D341Med (cell line): Measurements from ENCODE around the gene SLC51B.
"Not testable (repeated sequence)": the region's sequence is repeated elsewhere in the genome, so short reads cannot be mapped to it uniquely, and the experiment has no call there.

ENCODE experiments used
- DNase-seq: peaks from one replicate; pipeline ENCODE4 v3.0.0; 2012; ENCODE audit warnings: low spot score

SLC51B gene

GRCh38 chr15:65084500-65085206 lies 39.5 kb downstream of the SLC51B start:
- DNase-seq: no peak

- DNase-seq: no peak
Measured at GRCh38 chr15:65085207-65085753, 40.1 kb downstream of the SLC51B start.

GRCh38 chr15:65085990-65086679 lies 40.9 kb downstream of the SLC51B start:
- DNase-seq: no peak

GRCh38 chr15:65086680-65087111 lies 41.5 kb downstream of the SLC51B start:
- DNase-seq: peak; percentile 72

GRCh38 chr15:65087411-65087810 lies 42.2 kb downstream of the SLC51B start:
- DNase-seq: no peak

- DNase-seq: no peak
Measured at GRCh38 chr15:65087873-65088642, 42.9 kb downstream of the SLC51B start.

- DNase-seq: no peak
Measured at GRCh38 chr15:65088643-65089021, 43.4 kb downstream of the SLC51B start.

GRCh38 chr15:65089206-65089824 lies 44.1 kb downstream of the SLC51B start:
- no peak for DNase-seq

- no peak for DNase-seq
Measured at GRCh38 chr15:65091946-65092770, 47.0 kb downstream of the SLC51B start.

- DNase-seq: no peak
Measured at GRCh38 chr15:65092911-65093792, 48.0 kb downstream of the SLC51B start.

GRCh38 chr15:65093793-65094170 lies 48.6 kb downstream of the SLC51B start:
- DNase-seq: not testable (repeated sequence)

- DNase-seq: no peak
Measured at GRCh38 chr15:65094294-65094995, 49.3 kb downstream of the SLC51B start.

GRCh38 chr15:65095011-65095746 lies 50.0 kb downstream of the SLC51B start:
- no peak for DNase-seq

GRCh38 chr15:65095747-65096104 lies 50.5 kb downstream of the SLC51B start:
- no peak for DNase-seq

- DNase-seq: peak; percentile 27
Measured at GRCh38 chr15:65096481-65097385, 51.5 kb downstream of the SLC51B start.

- no peak for DNase-seq
Measured at GRCh38 chr15:65097651-65098263, 52.6 kb downstream of the SLC51B start.

- no peak for DNase-seq
Measured at GRCh38 chr15:65099336-65099735, 54.1 kb downstream of the SLC51B start.
